ENCODE data around the gene PMM1. TPM values are rescaled to one million over a fixed set of nuclear protein-coding genes. Genes with fewer than 3 reads are reported as not detected.

PMM1 gene
- polyA plus RNA-seq, 1 donor (not counting 4 experiments of a cell fraction or from before 2014, with no cell fraction given), result 39.6 TPM

- Histone ChIP-seq H3K27me3 (ENCODE audit: control insufficient read depth, extremely low read depth, insufficient read depth, low read length) (peaks cover 28% of the 10 kb centered on the region), H4K20me1 (ENCODE audit: control insufficient read depth, extremely low read depth, insufficient read depth, low read length) (no peaks in the 10 kb centered on the region), H3K9ac (ENCODE audit: control insufficient read depth, extremely low read depth, insufficient read depth, low read length) (no peak overlapping the region), H3K36me3 (ENCODE audit: control insufficient read depth in 2 of 2, extremely low read depth in 1 of 2, insufficient read depth in 2 of 2, low read length in 2 of 2) (no peaks in the 10 kb centered on the region), H3K9me1 (ENCODE audit: control insufficient read depth, extremely low read depth, insufficient read depth, low read length) (no peaks in the 10 kb centered on the region), H3K27ac (ENCODE audit: control insufficient read depth, insufficient read depth, low read length) (no peak overlapping the region), H3K79me2 (ENCODE audit: control insufficient read depth, insufficient read depth, low read length) (no peaks in the 10 kb centered on the region), H3K4me1 (ENCODE audit: control insufficient read depth, extremely low read depth, insufficient read depth, low read length) (peaks cover 11% of the 10 kb centered on the region), H3K4me2 (ENCODE audit: control insufficient read depth, extremely low read depth, insufficient read depth, low read depth, low read length) (no peak overlapping the region), H3K9me3 (ENCODE audit: control insufficient read depth, low read depth, low read length) (no peaks in the 10 kb centered on the region), H3K4me3 (ENCODE audit: control insufficient read depth in 2 of 3, extremely low read depth in 1 of 3, insufficient read depth in 2 of 3, low read depth in 1 of 3, low read length in 3 of 3) (no peak overlapping the region), H2AFZ (ENCODE audit: control insufficient read depth, low read length) (no peak overlapping the region)
- dilution Hi-C loops (cut with MboI; ENCODE audit: extremely low pct_ligation_motif_present, low sequenced_read_pairs), result no loop called here
- no peak for DNase-seq (ENCODE audit: low read depth, low spot score)
- FAIRE-seq, result no peak
- TF ChIP-seq CTCF (optimal IDR thresholded peaks at IDR 0.05 in 1 of 3, IDR thresholded peaks at IDR 0.05 in 1 of 3, conservative IDR thresholded peaks at IDR 0.05 in 1 of 3; ENCODE audit: extremely low read depth in 1 of 3, insufficient read depth in 2 of 3, low read length in 3 of 3), result no peak
These were observed 25.1 kb downstream of the PMM1 start for GRCh38 chr22:41564563-41564962.

- no peak for TF ChIP-seq CTCF (optimal IDR thresholded peaks at IDR 0.05 in 1 of 3, IDR thresholded peaks at IDR 0.05 in 1 of 3, conservative IDR thresholded peaks at IDR 0.05 in 1 of 3; ENCODE audit: extremely low read depth in 1 of 3, insufficient read depth in 2 of 3, low read length in 3 of 3)
- TF ChIP-seq EZH2 (IDR thresholded peaks at IDR 0.05; ENCODE audit: low read length), result no peak
- dilution Hi-C loops (cut with MboI; ENCODE audit: extremely low pct_ligation_motif_present, low sequenced_read_pairs), result no loop called here
- FAIRE-seq (no peak), DNase-seq (ENCODE audit: low read depth, low spot score) (no peak)
- H3K79me2 ChIP-seq (ENCODE audit: control insufficient read depth, insufficient read depth, low read length), result no peaks in the 10 kb centered on the region
- peaks cover 11% of the 10 kb centered on the region for H3K4me1 ChIP-seq (ENCODE audit: control insufficient read depth, extremely low read depth, insufficient read depth, low read length)
- H3K9me3 ChIP-seq (ENCODE audit: control insufficient read depth, low read depth, low read length), result no peaks in the 10 kb centered on the region
- no peaks in the 10 kb centered on the region for H3K36me3 ChIP-seq (ENCODE audit: control insufficient read depth in 2 of 2, extremely low read depth in 1 of 2, insufficient read depth in 2 of 2, low read length in 2 of 2)
- H2AFZ ChIP-seq (ENCODE audit: control insufficient read depth, low read length), result no peak overlapping the region
- H3K27me3 ChIP-seq (ENCODE audit: control insufficient read depth, extremely low read depth, insufficient read depth, low read length), result peaks cover 28% of the 10 kb centered on the region
- H3K9me1 ChIP-seq (ENCODE audit: control insufficient read depth, extremely low read depth, insufficient read depth, low read length), result no peaks in the 10 kb centered on the region
- no peak overlapping the region for H3K27ac ChIP-seq (ENCODE audit: control insufficient read depth, insufficient read depth, low read length)
- H4K20me1 ChIP-seq (ENCODE audit: control insufficient read depth, extremely low read depth, insufficient read depth, low read length), result no peaks in the 10 kb centered on the region
- H3K9ac ChIP-seq (ENCODE audit: control insufficient read depth, extremely low read depth, insufficient read depth, low read length), result no peak overlapping the region
- H3K4me2 ChIP-seq (ENCODE audit: control insufficient read depth, extremely low read depth, insufficient read depth, low read depth, low read length), result no peak overlapping the region
- no peak overlapping the region for H3K4me3 ChIP-seq (ENCODE audit: control insufficient read depth in 2 of 3, extremely low read depth in 1 of 3, insufficient read depth in 2 of 3, low read depth in 1 of 3, low read length in 3 of 3)
These were observed 26.5 kb downstream of the PMM1 start for GRCh38 chr22:41563051-41563711.
